Endothelial cell of umbilical vein (primary cell): ENCODE data around the gene BLOC1S2.

Experiments used
- CTCF ChIP-seq, 2 donors: IDR thresholded peaks; 1 replicate in 1 of 2; 2 replicates in 1 of 2; pipeline ENCODE4 v1.5.1; 2011; ENCODE audit warnings: low read length in 2 of 2, mild to moderate bottlenecking in 2 of 2, moderate library complexity in 2 of 2, control low read depth in 1 of 2, inconsistent platforms in 1 of 2, low read depth in 1 of 2; ENCODE audit not compliant: insufficient read depth in 1 of 2; ENCODE audit errors: extremely low read depth in 1 of 2
- EZH2 ChIP-seq: IDR thresholded peaks from 2 replicates; pipeline ENCODE4 v1.6.1; 2012; ENCODE audit warnings: borderline replicate concordance, low read depth, mild to moderate bottlenecking, moderate library complexity, low read length, inconsistent platforms; ENCODE audit not compliant: severe bottlenecking
- FOS ChIP-seq: IDR thresholded peaks from 2 replicates; pipeline ENCODE4 v1.6.1; 2011; ENCODE audit warnings: mild to moderate bottlenecking, low read length, moderate library complexity, borderline replicate concordance; ENCODE audit not compliant: insufficient read depth
- JUN ChIP-seq: IDR thresholded peaks from 2 replicates; pipeline ENCODE4 v1.6.1; 2011; ENCODE audit warnings: borderline replicate concordance, low read depth; ENCODE audit not compliant: insufficient read length, insufficient read depth
- MAX ChIP-seq: IDR thresholded peaks from 2 replicates; pipeline ENCODE4 v1.6.1; 2011; ENCODE audit not compliant: insufficient read depth, insufficient read length
- POLR2A ChIP-seq: IDR thresholded peaks from 2 replicates; pipeline ENCODE4 v1.6.1; 2012; ENCODE audit warnings: low read depth, mild to moderate bottlenecking, control low read depth, low read length
- POLR2AphosphoS5 ChIP-seq: IDR thresholded peaks from 2 replicates; pipeline ENCODE4 v1.6.1; 2012; ENCODE audit warnings: low read depth, mild to moderate bottlenecking, control low read depth, low read length, moderate library complexity; ENCODE audit not compliant: insufficient read depth

GRCh38 chr10:100289641-100290040 is 3.2 kb upstream of the BLOC1S2 start:
- TF ChIP-seq CTCF (IDR thresholded peaks at IDR 0.05; ENCODE audit: extremely low read depth in 1 of 2, insufficient read depth in 1 of 2, low read depth in 1 of 2, low read length in 2 of 2) = no peak
- TF ChIP-seq EZH2 = no peak
- TF ChIP-seq POLR2AphosphoS5 = no peak
- TF ChIP-seq MAX = no peak
- no peak for TF ChIP-seq POLR2A
- no peak for TF ChIP-seq FOS
- no peak for TF ChIP-seq JUN
